K562 (cell line): ENCODE results near the gene PPP1R12B. TPM values are rescaled to one million over a fixed set of nuclear protein-coding genes. Genes with fewer than 3 reads are reported as not detected.

Source experiments
- BRF2 ChIP-seq: IDR thresholded peaks from 3 replicates; pipeline ENCODE4 v1.6.1; 2011; ENCODE audit warnings: borderline replicate concordance, mild to moderate bottlenecking; ENCODE audit not compliant: insufficient read length, insufficient read depth
- CEBPZ ChIP-seq: fragments of 150-350 bp; IDR thresholded peaks from 2 replicates; pipeline ENCODE4 v1.6.1; 2014; ENCODE audit warnings: low read depth, mild to moderate bottlenecking, low read length, borderline replicate concordance
- CTCFL ChIP-seq: IDR thresholded peaks from 2 replicates; pipeline ENCODE4 v1.6.1; 2011; ENCODE audit warnings: borderline replicate concordance, low read depth, mild to moderate bottlenecking, moderate library complexity, low read length; ENCODE audit not compliant: insufficient read depth, poor library complexity, severe bottlenecking
- EWSR1 ChIP-seq: fragments of 450-650 bp; IDR thresholded peaks from 2 replicates; pipeline ENCODE4 v1.6.1; 2018; ENCODE audit warnings: borderline replicate concordance, mild to moderate bottlenecking, low read depth, moderate library complexity; ENCODE audit not compliant: partially characterized antibody
- FOS ChIP-seq: IDR thresholded peaks from 3 replicates; pipeline ENCODE4 v1.6.1; 2011; ENCODE audit not compliant: insufficient read length; ENCODE audit errors: extremely low read depth
- HIVEP1 ChIP-seq: fragments of 250-450 bp; sonication (Bioruptor Pico); IDR thresholded peaks from 2 replicates; pipeline ENCODE4 v1.4.0; 2020; ENCODE audit warnings: mild to moderate bottlenecking
- IRF1 ChIP-seq: sonication (generic); formaldehyde crosslinking; IDR thresholded peaks from 2 replicates; pipeline ENCODE4 v1.8.0; 2022; ENCODE audit warnings: missing genetic modification reagents, mild to moderate bottlenecking, borderline replicate concordance
- PHB2 ChIP-seq: fragments of 450-650 bp; IDR thresholded peaks from 2 replicates; pipeline ENCODE4 v1.6.1; 2017; ENCODE audit warnings: low read depth
- POLR3G ChIP-seq: IDR thresholded peaks from 2 replicates; pipeline ENCODE4 v1.6.1; 2011; ENCODE audit not compliant: insufficient read length, insufficient replicate concordance; ENCODE audit errors: extremely low read depth
- SAFB2 ChIP-seq: fragments of 200-400 bp; formaldehyde crosslinking; IDR thresholded peaks from 2 replicates; pipeline ENCODE4 v1.6.1; 2018; ENCODE audit warnings: borderline replicate concordance, low read length, low read depth, moderate library complexity; ENCODE audit not compliant: severe bottlenecking
- TFAM ChIP-seq: fragments of 250-450 bp; sonication (Bioruptor Pico); conservative IDR thresholded peaks from 2 replicates; pipeline ENCODE4 v1.5.0; 2021; ENCODE audit warnings: mild to moderate bottlenecking, moderate library complexity
- TOE1 ChIP-seq, 2 experiments: fragments of 450-650 bp in 1 of 2; sonication (generic) in 1 of 2; formaldehyde crosslinking in 1 of 2; IDR thresholded peaks; 2 replicates each; pipeline versions ENCODE4 v1.7.1 to v1.8.0; 2016 to 2022; ENCODE audit warnings: borderline replicate concordance in 2 of 2, mild to moderate bottlenecking in 2 of 2, antibody characterized with exemption in 1 of 2, inconsistent platforms in 1 of 2, low read depth in 1 of 2, missing genetic modification reagents in 1 of 2, moderate library complexity in 1 of 2
- ZFPM2 ChIP-seq: fragments of 250-450 bp; sonication (Bioruptor Pico); IDR thresholded peaks from 2 replicates; pipeline ENCODE4 v1.5.1; 2022; ENCODE audit warnings: mild to moderate bottlenecking
- ZNF197 ChIP-seq: fragments of 200-800 bp; sonication (Bioruptor generic); IDR thresholded peaks from 2 replicates; pipeline ENCODE4 v1.6.1; 2016; ENCODE audit warnings: low read depth, missing genetic modification characterization, missing compliant biosample characterization
- ZNF212 ChIP-seq: fragments of 450-650 bp; formaldehyde crosslinking; IDR thresholded peaks from 2 replicates; pipeline ENCODE4 v1.4.0; 2020; ENCODE audit warnings: mild to moderate bottlenecking
- ZNF445 ChIP-seq: fragments of 250-450 bp; sonication (Bioruptor Pico); IDR thresholded peaks from 2 replicates; pipeline ENCODE4 v1.4.0; 2020; ENCODE audit warnings: low read depth, mild to moderate bottlenecking, moderate library complexity
- polyA plus RNA-seq, 8 experiments: library from polyadenylated mRNA; depleted of rRNA in 4 of 8; stranded (reverse) in 5 of 8; unstranded in 3 of 8; fragments of >200 nt; fragmentation: Nextera tagmentation in 2 of 8; fragmentation: Illumina TruSeq in 1 of 8; extraction: Ambion mirVana in 2 of 8; extraction: Trizol in 1 of 8; gene quantifications; 2 replicates each; pipeline versions ENCODE4 v1.2.1 to v1.2.3, GENCODE V29; 2011 to 2014; ENCODE audit warnings: inconsistent platforms in 1 of 8, missing spikeins in 1 of 8
- total RNA-seq, 7 experiments: library from RNA; depleted of rRNA in 6 of 7; stranded (reverse); fragments of >200 nt in 6 of 7; fragmentation: Illumina TruSeq in 2 of 7; extraction: Trizol in 2 of 7; gene quantifications; 2 replicates each; pipeline versions ENCODE4 v1.2.1 to v1.2.3, GENCODE V29; 2011 to 2021; ENCODE audit warnings: low replicate concordance in 1 of 7

PPP1R12B gene
- total and polyA plus RNA-seq, 9 of the 15 experiments (the other 6 are each of a cell fraction or from before 2014, with no cell fraction given), result 0.73 to 16.9 (median 13.6) TPM

- TF ChIP-seq HIVEP1 (CRISPR knock-in tag), result 0 out of 2 replicates have a peak, but pooled peaks have one; percentile 4
- TF ChIP-seq TFAM, result no peak
- no peak for TF ChIP-seq EWSR1
- no peak for TF ChIP-seq FOS
- TF ChIP-seq IRF1 (CRISPR knock-in tag), result no peak
- 0 out of 2 replicates have a peak, but pooled peaks have one; percentile 3 for TF ChIP-seq ZNF212 (CRISPR knock-in tag)
- TF ChIP-seq ZNF445, result no peak
- TF ChIP-seq CEBPZ, result no peak
- no peak for TF ChIP-seq ZFPM2 (CRISPR knock-in tag)
- TF ChIP-seq TOE1 (IDR thresholded peaks at IDR 0.05; ENCODE audit: borderline replicate concordance), result peak; percentile 85
- no peak for TF ChIP-seq TOE1 (CRISPR knock-in tag; IDR thresholded peaks at IDR 0.05; ENCODE audit: borderline replicate concordance, low read depth)
- TF ChIP-seq CTCFL, result no peak
- peak; percentile 97 for TF ChIP-seq ZNF197
- no peak for TF ChIP-seq SAFB2
- TF ChIP-seq PHB2, result no peak
- TF ChIP-seq BRF2, result no peak
- TF ChIP-seq POLR3G, result no peak
These were observed at the start of gene PPP1R12B (continued) for GRCh38 chr1:202348509-202349205.
